Chondrocyte (in vitro differentiated cells): ENCODE results near the gene FRMD4B. TPM values are rescaled to one million over a fixed set of nuclear protein-coding genes. Genes with fewer than 3 reads are reported as not detected.
A peak's percentile ranks its signal among the peaks of the same experiment; 100 is the strongest.

Experiments used
- DNase-seq: peaks from one replicate; pipeline ENCODE4 v3.0.0; 2021; ENCODE audit warnings: mixed read lengths, low spot score
- H3K27ac Mint-ChIP-seq: one replicate; pipeline ENCODE4 v1.8.0; 2021; ENCODE audit warnings: mild to moderate bottlenecking, moderate library complexity, mixed read lengths; ENCODE audit not compliant: unreplicated experiment
- H3K27me3 Mint-ChIP-seq: 2 replicates; pipeline ENCODE4 v1.8.0; 2021; ENCODE audit warnings: low read depth, mixed read lengths
- H3K36me3 Mint-ChIP-seq: 2 replicates; pipeline ENCODE4 v1.8.0; 2021; ENCODE audit warnings: low read depth, mixed read lengths
- H3K4me1 Mint-ChIP-seq: 2 replicates; pipeline ENCODE4 v1.8.0; 2021; ENCODE audit warnings: low read depth, mild to moderate bottlenecking, mixed read lengths
- H3K4me3 Mint-ChIP-seq: one replicate; pipeline ENCODE4 v1.8.0; 2021; ENCODE audit warnings: mild to moderate bottlenecking, moderate library complexity, mixed read lengths; ENCODE audit not compliant: unreplicated experiment
- H3K9me3 Mint-ChIP-seq: 2 replicates; pipeline ENCODE4 v1.8.0; 2021; ENCODE audit warnings: low read depth, mixed read lengths
- CTCF ChIP-seq: fragments of 200-600 bp; sonication (generic); IDR thresholded peaks from 2 replicates; pipeline ENCODE4 v1.5.0; 2021; ENCODE audit warnings: antibody characterized with exemption, mild to moderate bottlenecking, moderate library complexity
- total RNA-seq: library from RNA; stranded (reverse); gene quantifications from 3 replicates; pipeline ENCODE4 v1.2.1, GENCODE V29; 2021

FRMD4B gene
- total RNA-seq, 1 donor from 2014 or later, result 4.1 TPM

DNA sequence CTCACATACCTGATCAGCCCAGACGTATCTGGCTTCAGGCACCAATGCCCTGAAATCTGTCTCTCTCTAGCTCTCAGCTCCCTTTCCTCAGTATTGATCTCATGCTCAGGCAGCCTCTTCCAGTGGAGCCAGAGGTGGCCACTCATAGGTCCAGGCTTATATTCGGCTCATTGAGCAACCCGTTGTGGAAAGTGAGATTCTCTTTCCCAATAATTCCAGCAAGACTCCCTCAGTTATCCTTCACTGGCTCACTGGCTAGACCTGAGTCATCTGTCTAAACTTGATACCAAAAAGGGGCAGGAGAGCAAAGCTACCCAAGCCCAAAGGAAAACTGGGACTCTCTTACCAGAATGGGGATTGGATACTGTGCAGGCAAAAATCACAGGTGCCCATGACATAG lies 33.4 kb upstream of the FRMD4B start:
- H3K4me3 Mint-ChIP-seq, result no peak overlapping the region
- TF ChIP-seq CTCF, result no peak
- no peaks in the 10 kb centered on the region for H3K36me3 Mint-ChIP-seq
- no peak overlapping the region for H3K27ac Mint-ChIP-seq
- no peaks in the 10 kb centered on the region for H3K27me3 Mint-ChIP-seq
- DNase-seq, result no peak
- H3K9me3 Mint-ChIP-seq, result no peaks in the 10 kb centered on the region
- peaks cover 5% of the 10 kb centered on the region for H3K4me1 Mint-ChIP-seq

DNA sequence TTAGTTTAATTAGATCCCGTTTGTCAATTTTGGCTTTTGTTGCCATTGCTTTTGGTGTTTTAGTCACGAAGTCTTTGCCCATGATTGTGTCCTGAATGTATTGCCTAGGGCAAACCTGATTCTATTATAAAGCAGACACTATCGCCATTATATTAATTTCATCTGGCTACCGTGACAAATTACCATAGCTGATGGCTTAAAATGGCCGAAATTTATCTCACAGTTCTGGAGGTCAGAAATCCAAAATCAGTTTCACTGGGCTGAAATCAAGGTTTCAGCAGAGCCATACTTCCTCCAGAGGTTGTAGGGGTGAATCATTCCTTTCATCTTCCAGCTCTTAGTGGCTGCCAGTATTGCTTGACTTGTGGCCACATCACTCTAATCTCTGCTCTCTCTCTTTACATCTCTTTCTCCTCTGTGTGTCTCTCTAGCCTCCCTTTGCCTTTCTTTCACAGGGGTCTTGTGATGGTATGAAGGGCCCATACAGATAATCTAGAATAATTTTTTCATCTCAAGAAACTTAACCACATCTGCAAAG lies 31.7 kb upstream of the FRMD4B start:
- TF ChIP-seq CTCF, result no peak
- Mint-ChIP-seq H3K4me3 (no peak overlapping the region), H3K9me3 (no peaks in the 10 kb centered on the region), H3K27ac (no peak overlapping the region), H3K27me3 (no peaks in the 10 kb centered on the region), H3K4me1 (peaks cover 3% of the 10 kb centered on the region), H3K36me3 (no peaks in the 10 kb centered on the region)
- DNase-seq, result no peak

DNA sequence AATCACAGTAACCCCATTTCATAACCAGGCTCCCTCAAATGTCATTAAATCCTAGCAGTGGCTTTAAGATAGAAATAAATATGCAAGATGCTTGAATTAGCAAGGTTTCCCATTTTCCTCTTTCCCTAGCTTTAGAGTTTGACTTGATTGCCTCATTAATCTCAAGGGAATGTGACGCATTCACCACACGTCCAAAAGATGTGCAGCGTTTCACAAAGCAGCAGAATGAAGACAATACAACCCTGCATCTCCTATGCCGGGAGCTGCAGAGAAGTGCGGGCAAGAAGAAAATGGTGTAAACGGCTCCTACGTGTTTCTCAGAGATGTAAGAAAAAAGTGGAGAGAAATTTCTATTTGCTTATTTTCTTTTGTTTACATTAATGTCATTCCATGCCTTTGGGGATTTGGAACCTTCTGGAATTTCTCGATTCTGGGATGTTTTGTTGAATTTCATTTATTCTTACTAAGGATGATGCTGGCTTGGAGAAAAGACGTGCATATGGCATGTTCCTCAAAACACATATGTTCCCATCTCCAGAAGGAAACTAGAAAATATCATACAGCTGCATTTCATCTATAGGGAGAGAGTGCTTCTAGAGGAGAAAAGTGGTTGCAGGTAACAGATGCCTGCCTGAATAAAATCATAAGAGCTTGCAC lies 27.8 kb upstream of the FRMD4B start:
- TF ChIP-seq CTCF, result no peak
- Mint-ChIP-seq H3K27me3 (no peaks in the 10 kb centered on the region), H3K9me3 (no peaks in the 10 kb centered on the region), H3K36me3 (no peaks in the 10 kb centered on the region), H3K4me3 (no peak overlapping the region), H3K27ac (no peak overlapping the region), H3K4me1 (peaks cover 17% of the 10 kb centered on the region)
- DNase-seq, result no peak

- no peaks in the 10 kb centered on the region for H3K9me3 Mint-ChIP-seq
- no peak for DNase-seq
- H3K27me3 Mint-ChIP-seq, result no peaks in the 10 kb centered on the region
- H3K36me3 Mint-ChIP-seq, result no peaks in the 10 kb centered on the region
- no peak for TF ChIP-seq CTCF
- peak overlapping the region; percentile 30 for H3K27ac Mint-ChIP-seq
- H3K4me1 Mint-ChIP-seq, result peaks cover 19% of the 10 kb centered on the region
- H3K4me3 Mint-ChIP-seq, result no peak overlapping the region
These were observed 25.5 kb upstream of the FRMD4B start for GRCh38 chr3:69411346-69411745.

GRCh38 chr3:69410301-69410700 lies 24.4 kb upstream of the FRMD4B start:
- H3K4me1 Mint-ChIP-seq, result peaks cover 23% of the 10 kb centered on the region
- no peak for DNase-seq
- peaks cover under 1% of the 10 kb centered on the region for H3K9me3 Mint-ChIP-seq
- TF ChIP-seq CTCF, result peak; percentile 88
- H3K27me3 Mint-ChIP-seq, result no peaks in the 10 kb centered on the region
- H3K27ac Mint-ChIP-seq, result no peak overlapping the region
- H3K36me3 Mint-ChIP-seq, result no peaks in the 10 kb centered on the region
- no peak overlapping the region for H3K4me3 Mint-ChIP-seq
